Adrenal gland (tissue), 12 donors: ENCODE data around the gene CHMP1A. TPM values are rescaled to one million over a fixed set of nuclear protein-coding genes. Genes with fewer than 3 reads are reported as not detected.
"Not testable (repeated sequence)": the region's sequence is repeated elsewhere in the genome, so short reads cannot be mapped to it uniquely, and the experiment has no call there.

Experiments used
- DNase-seq, 7 donors: peaks; one replicate each; pipeline ENCODE4 v3.0.0-alpha.2; 2019 to 2020
- H3K27ac ChIP-seq, 5 donors: fragments of 200-600 bp; sonication (generic) in 4 of 5; 1 replicate in 3 of 5; 2 replicates in 2 of 5; pipeline versions ENCODE4 v1.5.1 to v1.8.0; 2016 to 2020; ENCODE audit warnings: mild to moderate bottlenecking in 1 of 5
- H3K27me3 ChIP-seq: fragments of 200-600 bp; 2 replicates; pipeline ENCODE4 v1.8.0; 2021
- H3K36me3 ChIP-seq, 2 donors: fragments of 200-600 bp; replicated peaks in 1 of 2; 1 replicate in 1 of 2; 2 replicates in 1 of 2; pipeline versions ENCODE4 v1.5.1 to v1.8.0; 2018 to 2022
- H3K4me1 ChIP-seq, 2 donors: fragments of 200-600 bp; replicated peaks in 1 of 2; 1 replicate in 1 of 2; 2 replicates in 1 of 2; pipeline versions ENCODE4 v1.5.1 to v1.8.0; 2018 to 2021
- H3K4me3 ChIP-seq, 4 donors: fragments of 200-600 bp; sonication (generic) in 3 of 4; one replicate each; pipeline ENCODE4 v1.5.1; 2016 to 2018
- H3K9me3 ChIP-seq, 3 donors: fragments of 200-600 bp; sonication (generic) in 1 of 3; replicated peaks in 1 of 3; 1 replicate in 2 of 3; 2 replicates in 1 of 3; pipeline versions ENCODE4 v1.5.1 to v1.8.0; 2016 to 2021
- CTCF ChIP-seq, 6 experiments: fragments of 450-650 bp in 4 of 6; fragments of 200-600 bp in 2 of 6; sonication (generic) in 1 of 6; IDR thresholded peaks; 1 replicate in 5 of 6; 2 replicates in 1 of 6; pipeline versions ENCODE4 v1.5.1 to v1.8.0; 2016 to 2021; ENCODE audit warnings: antibody characterized with exemption in 6 of 6, mild to moderate bottlenecking in 2 of 6, moderate library complexity in 1 of 6
- POLR2A ChIP-seq, 2 donors: fragments of 450-650 bp; IDR thresholded peaks; one replicate each; pipeline ENCODE4 v1.6.1; 2017; ENCODE audit warnings: antibody characterized with exemption in 2 of 2, mild to moderate bottlenecking in 2 of 2, moderate library complexity in 1 of 2
- WGBS, 4 donors: extraction: QIAGEN DNeasy Blood & Tissue Kit in 2 of 4; methylation state at CpG; one replicate each; pipeline versions ENCODE4 v1.1.5 to v1.1.7; 2013 to 2017; 5-methylcytosine and 5-hydroxymethylcytosine counted together
- intact Hi-C, 2 donors: fragments of 100-400 bp; cut with DNase I; formaldehyde crosslinking; loops; one replicate each; pipeline versions ENCODE4 v1.14.1 to v1.15.0; 2022 to 2023
- polyA plus RNA-seq, 3 donors: library from polyadenylated mRNA; stranded (reverse); fragments of 200-250 nt in 2 of 3; fragments of 350-450 nt in 1 of 3; fragmentation: Illumina TruSeq in 1 of 3; extraction: RNeasy Lipid Tissue Mini Kit (QIAGEN cat#74804) in 1 of 3; gene quantifications; one replicate each; pipeline ENCODE4 v1.2.3, GENCODE V29; 2013 to 2014
- total RNA-seq, 9 donors: library from RNA; depleted of rRNA in 4 of 9; stranded (reverse); fragments of >200 nt in 4 of 9; fragments of 120-200 nt in 1 of 9; fragmentation: NEBNext Ultra II Directional in 1 of 9; extraction: Animal tissue kit (Norgen Biotek cat#: 25700) in 1 of 9; gene quantifications; one replicate each; pipeline versions ENCODE4 v1.1.0 to v1.2.4, GENCODE V29; 2013 to 2023
- donor health status: healthy with polysubstance abuse.
- donor health status: Bipolar disorder and iron deficiency.
- donor health status: DM: yes; HTN: yes; CAD: no.
- donor health status: DM: no; HTN: no; CAD: no.
- donor health status: DM: no; HTN: no; CAD: no.
- donor health status: DM: yes; HTN: yes; CAD: no.

The CHMP1A gene
- total and polyA plus RNA-seq, 12 donors: 32.5 to 100.0 (median 64.6) TPM

GRCh38 chr16:89672177-89672941 lies 14.9 kb upstream of the CHMP1A start:
- DNase-seq: no peak
- H3K27me3 ChIP-seq: no peaks in the 10 kb centered on the region
- 81 to 87% (median 84%) methylated on average over 15 to 16 of the region's 16 CpGs for WGBS, 4 donors
- H3K9me3 ChIP-seq: no peaks in the 10 kb centered on the region
- no peaks in the 10 kb centered on the region for H3K4me1 ChIP-seq
- no peak overlapping the region for H3K4me3 ChIP-seq
- H3K36me3 ChIP-seq: no peaks in the 10 kb centered on the region
- no peak overlapping the region for H3K27ac ChIP-seq
- TF ChIP-seq POLR2A (IDR thresholded peaks at IDR 0.05) (no peak), CTCF (IDR thresholded peaks at IDR 0.05) (no peak)
- intact Hi-C loops: no loop called here

- H3K9me3 ChIP-seq, H3K36me3 ChIP-seq, H3K4me3 ChIP-seq, DNase-seq, intact Hi-C loops, H3K4me1 ChIP-seq, H3K27ac ChIP-seq, H3K27me3 ChIP-seq: not testable (repeated sequence)
- 84 to 92% (median 91%) methylated on average over 4 of the region's 4 CpGs for WGBS, 4 donors
Measured at GRCh38 chr16:89671565-89671964, 14.1 kb upstream of the CHMP1A start.

- no peak for TF ChIP-seq CTCF (IDR thresholded peaks at IDR 0.05)
- no peak for TF ChIP-seq POLR2A (IDR thresholded peaks at IDR 0.05)
- no peak for DNase-seq
- H3K4me1 ChIP-seq: no peaks in the 10 kb centered on the region
- no peaks in the 10 kb centered on the region for H3K9me3 ChIP-seq
- no peak overlapping the region for H3K27ac ChIP-seq
- H3K27me3 ChIP-seq: no peaks in the 10 kb centered on the region
- no peak overlapping the region for H3K4me3 ChIP-seq
- intact Hi-C loops: no loop called here
- no peaks in the 10 kb centered on the region for H3K36me3 ChIP-seq
- 75 to 82% (median 80%) methylated on average over 6 to 10 of the region's 10 CpGs for WGBS, 4 donors
Measured at GRCh38 chr16:89670496-89671431, 13.3 kb upstream of the CHMP1A start.

- intact Hi-C loops: no loop called here
- TF ChIP-seq CTCF (IDR thresholded peaks at IDR 0.05): no peak
- no peak for TF ChIP-seq POLR2A (IDR thresholded peaks at IDR 0.05)
- Histone ChIP-seq H3K36me3 (no peaks in the 10 kb centered on the region), H3K27ac (no peak overlapping the region), H3K4me1 (no peaks in the 10 kb centered on the region), H3K4me3 (no peak overlapping the region), H3K27me3 (no peaks in the 10 kb centered on the region), H3K9me3 (no peaks in the 10 kb centered on the region)
- no peak for DNase-seq
- WGBS, 4 donors: 78 to 91% (median 89%) methylated on average over 3 to 13 of the region's 13 CpGs
Measured at GRCh38 chr16:89669755-89670154, 12.2 kb upstream of the CHMP1A start.
